ENCODE measurements around the gene DDX17.

DDX17 gene

GRCh38 chr22:38497869-38498268, 8.2 kb downstream of the DDX17 start:
- CTCF ChIA-PET: interaction anchor here (1.0 to 1.8 kb wide), 2 partner anchors 15 to 74 kb away, joined by 3 to 9 read pairs; no protein-coding TSS in a partner anchor
- TF ChIP-seq CTCF (IDR thresholded peaks at IDR 0.05; ENCODE audit: insufficient read depth, low read length, missing control alignments): no peak
- DNase-seq (ENCODE audit: low read depth, low spot score): no peak
- POLR2A ChIA-PET: no interaction called here
- H3K4me3 ChIP-seq (ENCODE audit: low read depth, low read length): no peak overlapping the region

- POLR2A ChIA-PET: interaction anchor here (0.9 kb wide), 1 partner anchor 96 kb away, joined by 3 read pairs; no protein-coding TSS in a partner anchor
- no peak for DNase-seq (ENCODE audit: low read depth, low spot score)
- TF ChIP-seq CTCF (IDR thresholded peaks at IDR 0.05; ENCODE audit: insufficient read depth, low read length, missing control alignments): no peak
- H3K4me3 ChIP-seq (ENCODE audit: low read depth, low read length): no peak overlapping the region
- CTCF ChIA-PET: interaction anchor here (0.9 to 2.4 kb wide), 4 partner anchors 8 to 77 kb away, joined by 3 to 8 read pairs (median 6); no protein-coding TSS in a partner anchor
Measured at GRCh38 chr22:38494939-38495338, 11.2 kb downstream of the DDX17 start.

GRCh38 chr22:38494498-38494897, 11.6 kb downstream of the DDX17 start:
- peak; percentile 44 for DNase-seq (ENCODE audit: low read depth, low spot score)
- CTCF ChIA-PET: interaction anchor here (0.9 to 2.4 kb wide), 4 partner anchors 9 to 77 kb away, joined by 3 to 8 read pairs (median 6); no protein-coding TSS in a partner anchor
- TF ChIP-seq CTCF (IDR thresholded peaks at IDR 0.05; ENCODE audit: insufficient read depth, low read length, missing control alignments): no peak
- POLR2A ChIA-PET: interaction anchor here (0.9 kb wide), 1 partner anchor 96 kb away, joined by 3 read pairs; no protein-coding TSS in a partner anchor
- H3K4me3 ChIP-seq (ENCODE audit: low read depth, low read length): no peak overlapping the region

GRCh38 chr22:38491707-38492348, 14.3 kb downstream of the DDX17 start:
- no peak overlapping the region for H3K4me3 ChIP-seq (ENCODE audit: low read depth, low read length)
- ChIA-PET POLR2A (interaction anchor here (1.3 kb wide), 1 partner anchor 10 kb away, joined by 4 read pairs; no protein-coding TSS in a partner anchor), CTCF (interaction anchor here (0.6 to 3.1 kb wide), 2 partner anchors 379 to 439 kb away, joined by 3 to 11 read pairs; no protein-coding TSS in a partner anchor)
- no peak for DNase-seq (ENCODE audit: low read depth, low spot score)
- no peak for TF ChIP-seq CTCF (IDR thresholded peaks at IDR 0.05; ENCODE audit: insufficient read depth, low read length, missing control alignments)

- no peak overlapping the region for H3K4me3 ChIP-seq (ENCODE audit: low read depth, low read length)
- DNase-seq (ENCODE audit: low read depth, low spot score): no peak
- POLR2A ChIA-PET: interaction anchor here (1.3 kb wide), 1 partner anchor 9 kb away, joined by 4 read pairs; no protein-coding TSS in a partner anchor
- CTCF ChIA-PET: interaction anchor here (1.0 to 3.1 kb wide), 2 partner anchors 23 to 438 kb away, joined by 4 to 11 read pairs; partner anchors contain the start of gene KDELR3
- no peak for TF ChIP-seq CTCF (IDR thresholded peaks at IDR 0.05; ENCODE audit: insufficient read depth, low read length, missing control alignments)
Measured at GRCh38 chr22:38490915-38491314, 15.2 kb downstream of the DDX17 start.

- no peak overlapping the region for H3K4me3 ChIP-seq (ENCODE audit: low read depth, low read length)
- DNase-seq (ENCODE audit: low read depth, low spot score): no peak
- CTCF ChIA-PET: interaction anchor here (0.9 to 3.1 kb wide), 3 partner anchors 22 to 438 kb away, joined by 3 to 11 read pairs (median 4); partner anchors contain the start of gene KDELR3
- POLR2A ChIA-PET: no interaction called here
- TF ChIP-seq CTCF (IDR thresholded peaks at IDR 0.05; ENCODE audit: insufficient read depth, low read length, missing control alignments): no peak
Measured at GRCh38 chr22:38490475-38490874, 15.6 kb downstream of the DDX17 start.
